T follicular helper cell (primary cell): ENCODE measurements around the gene PUS3.
"Not testable (repeated sequence)": the region's sequence is repeated elsewhere in the genome, so short reads cannot be mapped to it uniquely, and the experiment has no call there.

Experiments used
- DNase-seq: peaks from one replicate; pipeline ENCODE4 v3.0.0-alpha.2; 2020; ENCODE audit warnings: low read depth

PUS3 gene

GRCh38 chr11:125865354-125865753 is 37.7 kb downstream of the PUS3 start:
- DNase-seq: not testable (repeated sequence)

- DNase-seq: not testable (repeated sequence)
These were observed 40.2 kb downstream of the PUS3 start for GRCh38 chr11:125862786-125863185.

- DNase-seq: not testable (repeated sequence)
These were observed 45.3 kb downstream of the PUS3 start for GRCh38 chr11:125857670-125858069.

GRCh38 chr11:125846188-125846587 is 56.8 kb downstream of the PUS3 start:
- DNase-seq: no peak
